HG02870 (cell line): ENCODE data around the gene CRYL1.

Experiments
- ATAC-seq: cut with Tn5 transposase; IDR thresholded peaks from one replicate; pipeline ENCODE4 v1.9.1; 2021; ENCODE audit warnings: mild to moderate bottlenecking, moderate library complexity; ENCODE audit not compliant: unreplicated experiment

Gene CRYL1

GRCh38 chr13:20428666-20429644, 96.7 kb downstream of the CRYL1 start:
- no peak for ATAC-seq

DNA sequence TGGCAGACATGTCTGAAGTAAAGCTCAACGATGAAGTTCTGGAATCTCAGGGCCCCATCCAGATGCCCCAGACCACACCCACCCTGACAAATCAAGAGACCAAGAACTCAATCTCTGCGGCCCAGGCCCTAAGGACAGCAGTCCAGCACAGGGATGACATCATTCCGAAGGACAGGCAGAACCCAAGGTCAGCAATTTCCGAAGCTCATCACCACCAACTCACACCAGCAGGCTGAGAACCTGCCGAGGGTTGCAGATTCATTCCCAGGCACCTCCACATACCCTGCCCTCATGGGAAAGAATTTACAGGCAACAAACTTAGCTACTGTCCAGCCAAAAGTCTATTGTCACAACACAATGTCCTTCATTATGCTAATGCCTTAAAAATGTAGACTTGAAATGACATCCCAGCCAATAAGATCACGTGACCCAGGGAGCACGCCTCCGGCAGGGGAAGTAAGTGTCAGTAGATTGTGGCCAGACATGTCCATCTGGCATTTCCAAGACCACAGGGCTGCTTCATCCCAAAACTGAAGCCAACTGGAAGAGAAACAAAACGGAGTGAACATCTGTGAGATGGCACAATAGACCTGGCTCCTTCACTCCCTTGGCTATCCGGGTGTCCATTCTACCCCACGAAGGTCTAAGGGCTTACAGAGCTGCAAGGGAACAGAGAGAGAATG, 98.8 kb downstream of the CRYL1 start:
- ATAC-seq, result no peak

DNA sequence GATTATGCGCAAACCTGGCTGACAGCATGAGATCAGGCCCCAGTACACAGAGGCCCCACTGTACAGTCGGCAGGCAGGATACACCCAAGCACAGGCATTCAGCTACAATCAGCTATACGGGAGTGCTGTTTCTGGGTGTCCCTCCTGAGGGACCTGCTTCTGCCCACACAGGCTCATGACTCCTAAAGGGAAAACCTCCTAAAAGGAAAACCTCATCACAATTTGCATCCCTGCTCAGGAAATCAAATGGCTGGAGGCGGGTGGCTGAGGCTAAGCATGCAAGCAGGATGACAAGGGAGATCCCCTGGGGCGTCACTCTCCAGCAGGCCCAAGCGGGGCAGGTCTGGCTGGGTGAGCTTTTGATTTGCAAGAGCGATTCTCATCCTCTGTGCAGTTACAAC, 99.8 kb downstream of the CRYL1 start:
- peak; percentile 71 for ATAC-seq

- no peak for ATAC-seq
Observed at GRCh38 chr13:20424949-20425348, 100.7 kb downstream of the CRYL1 start.

GRCh38 chr13:20424559-20424852, 101.2 kb downstream of the CRYL1 start:
- no peak for ATAC-seq

- no peak for ATAC-seq
Observed at GRCh38 chr13:20422362-20422761, 103.3 kb downstream of the CRYL1 start.

GRCh38 chr13:20420938-20421337, 104.7 kb downstream of the CRYL1 start:
- no peak for ATAC-seq

DNA sequence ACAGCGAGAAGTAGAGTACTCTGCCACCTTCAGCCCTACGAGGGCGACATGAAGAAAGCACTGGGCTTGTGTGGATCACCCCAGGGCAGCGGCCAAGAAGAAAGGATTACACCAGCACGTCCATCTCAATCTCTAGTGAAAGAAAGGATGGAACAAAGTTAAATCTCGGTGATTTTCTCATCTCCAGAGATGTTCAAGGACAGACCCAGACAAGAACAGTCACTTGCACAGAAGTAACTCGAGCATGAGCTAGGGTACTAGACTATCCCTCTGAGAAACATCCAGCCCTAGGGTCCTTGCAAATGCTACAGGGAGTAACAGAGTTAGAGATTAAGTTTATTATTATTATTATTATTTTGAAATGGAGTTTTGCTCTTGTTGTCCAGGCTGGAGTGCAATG, 106.7 kb downstream of the CRYL1 start:
- no peak for ATAC-seq

GRCh38 chr13:20416223-20416745, 109.4 kb downstream of the CRYL1 start:
- no peak for ATAC-seq

- no peak for ATAC-seq
Observed at GRCh38 chr13:20415694-20416107, 110.0 kb downstream of the CRYL1 start.

- ATAC-seq, result no peak
Observed at GRCh38 chr13:20415306-20415679, 110.4 kb downstream of the CRYL1 start.

DNA sequence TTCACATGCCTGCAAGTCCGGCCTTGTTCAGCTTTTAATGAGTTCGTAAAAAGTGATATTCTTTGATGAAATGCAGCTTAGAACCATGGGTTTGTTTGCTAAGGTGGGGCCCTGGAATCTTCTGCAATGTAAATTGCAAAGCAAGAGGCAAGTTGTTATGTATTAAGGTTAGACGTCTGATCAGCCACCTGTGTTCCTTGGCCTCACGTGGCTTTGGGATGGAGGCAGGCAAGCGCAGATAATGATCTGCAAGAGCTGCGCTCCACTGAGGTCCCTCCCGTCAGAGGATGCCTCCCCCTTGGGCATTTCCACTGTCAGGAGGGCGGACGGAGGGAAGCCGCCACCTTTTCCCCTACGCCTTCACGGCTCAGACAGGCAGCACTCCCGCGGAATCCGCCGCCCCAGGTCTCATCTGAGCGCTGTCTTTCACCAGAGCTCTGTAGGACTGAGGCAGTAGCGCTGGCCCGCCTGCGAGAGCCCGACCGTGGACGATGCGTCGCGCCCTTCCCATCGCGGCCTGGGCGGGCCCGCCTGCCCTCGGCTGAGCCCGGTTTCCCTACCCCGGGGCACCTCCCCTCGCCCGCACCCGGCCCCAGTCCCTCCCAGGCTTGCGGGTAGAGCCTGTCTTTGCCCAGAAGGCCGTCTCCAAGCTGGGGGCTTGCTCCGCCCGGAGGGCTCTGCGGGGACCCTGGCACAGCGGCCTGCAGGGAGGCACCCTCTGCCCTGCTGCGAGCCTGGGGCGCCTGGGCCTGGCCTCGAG, 110.9 kb downstream of the CRYL1 start:
- no peak for ATAC-seq

DNA sequence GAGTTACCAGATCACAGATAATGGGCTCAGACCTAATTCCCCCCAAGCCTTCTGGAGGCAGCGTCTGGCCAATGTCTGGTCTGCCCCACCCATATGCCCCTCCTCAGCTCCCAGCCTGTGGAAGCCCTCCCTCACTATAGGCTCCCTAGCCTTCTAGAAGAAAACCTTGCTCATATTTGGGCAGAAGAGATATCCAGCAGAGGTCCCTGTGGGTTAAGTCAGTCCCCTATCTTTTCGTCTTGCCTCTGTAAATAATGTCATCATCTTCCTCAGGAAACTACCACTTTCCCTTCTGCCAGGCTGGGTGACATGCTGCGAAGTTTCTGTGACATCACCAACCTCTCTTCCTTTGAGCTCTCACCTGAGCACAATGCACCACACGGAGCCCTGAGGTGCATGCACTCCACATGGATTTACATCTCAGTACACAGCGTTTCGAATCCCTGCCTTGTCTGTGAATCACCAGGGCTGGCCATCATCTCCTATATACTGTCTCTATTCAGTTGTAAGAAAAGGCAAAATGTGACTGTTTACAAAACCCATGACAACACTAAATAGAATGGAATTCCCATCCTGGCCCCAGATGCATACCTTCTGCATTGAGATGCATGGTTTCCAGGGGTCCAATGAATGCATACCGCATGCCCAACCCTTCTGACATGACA, 112.8 kb downstream of the CRYL1 start:
- ATAC-seq, result no peak

- ATAC-seq, result peak; percentile 99
Observed at GRCh38 chr13:20411638-20412342, 113.9 kb downstream of the CRYL1 start.

DNA sequence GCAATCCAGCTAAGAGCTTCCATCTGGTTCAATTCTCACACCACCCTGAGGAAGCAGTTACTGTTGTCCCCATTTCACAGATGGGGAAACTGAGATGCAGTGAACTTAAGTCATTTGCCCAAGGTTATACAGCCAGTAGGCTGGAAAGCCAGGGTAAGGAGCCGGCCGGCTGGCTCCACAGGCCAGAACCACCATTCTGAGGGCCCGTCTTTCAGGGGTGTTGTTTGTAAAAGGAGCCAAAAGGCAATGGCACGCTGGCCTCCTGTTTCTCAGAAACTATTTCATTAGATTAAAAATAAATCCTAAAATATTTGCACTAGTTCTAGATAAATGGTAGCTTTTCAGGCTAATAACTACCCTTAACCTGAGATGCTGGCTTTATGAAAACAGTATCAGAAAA, 114.9 kb downstream of the CRYL1 start:
- no peak for ATAC-seq

DNA sequence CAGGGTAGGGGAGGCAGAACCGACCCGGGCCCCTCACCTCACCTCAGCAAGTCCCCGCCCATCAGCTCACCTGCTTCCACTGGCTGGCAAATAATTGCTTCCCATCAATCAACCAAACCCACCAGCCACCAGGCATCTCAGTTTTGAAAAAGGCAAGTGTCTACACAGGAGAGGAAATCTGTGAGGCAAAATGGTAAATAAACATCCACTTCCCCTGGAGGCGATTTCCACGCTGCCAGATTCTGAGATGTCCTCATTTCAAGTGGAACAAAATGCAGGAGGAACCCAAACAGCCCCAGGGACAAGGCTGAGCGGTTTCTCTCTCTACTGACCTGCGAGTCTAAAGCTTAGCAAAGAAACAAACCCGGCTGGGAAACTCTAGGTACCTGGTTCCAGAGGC, 117.5 kb downstream of the CRYL1 start:
- no peak for ATAC-seq

DNA sequence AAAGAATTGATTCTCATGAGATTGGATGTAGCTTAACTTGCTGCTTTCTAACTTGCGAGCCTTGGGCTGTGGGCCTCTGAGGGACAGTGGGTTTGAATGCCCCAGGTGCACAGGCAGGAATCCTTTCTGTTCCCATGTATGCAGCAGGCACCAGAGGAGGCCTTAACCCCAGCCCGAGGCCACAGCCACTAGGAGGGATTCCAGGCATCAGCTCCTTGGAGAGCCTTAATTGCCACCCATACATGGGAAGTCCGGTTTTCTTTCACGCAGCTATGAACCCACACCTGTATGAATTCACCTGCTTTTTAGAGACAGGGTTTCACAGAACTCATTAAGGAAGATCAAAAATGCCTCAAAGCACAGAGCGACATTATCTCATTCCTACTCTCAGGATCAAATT, 117.9 kb downstream of the CRYL1 start:
- ATAC-seq, result no peak

DNA sequence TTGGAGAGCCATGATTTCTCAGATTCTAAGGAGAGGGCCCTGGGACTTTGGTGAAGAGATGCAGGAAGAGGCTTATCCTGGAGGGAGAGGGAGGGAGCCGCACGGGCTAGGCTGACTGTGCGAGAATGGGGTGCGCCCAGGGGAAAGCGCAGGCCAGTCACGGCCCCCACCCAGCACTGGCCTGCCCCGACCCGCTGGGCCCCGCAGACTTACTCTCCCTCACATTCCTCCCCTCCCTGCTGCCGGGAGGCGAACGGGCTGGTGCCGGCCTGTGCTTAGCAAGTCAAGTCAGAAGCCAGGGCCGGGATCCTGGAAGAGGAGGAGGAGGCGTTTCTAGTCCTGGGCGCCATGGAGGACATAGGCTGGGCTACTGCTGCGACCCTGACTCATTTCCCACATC, 120.0 kb downstream of the CRYL1 start:
- no peak for ATAC-seq

DNA sequence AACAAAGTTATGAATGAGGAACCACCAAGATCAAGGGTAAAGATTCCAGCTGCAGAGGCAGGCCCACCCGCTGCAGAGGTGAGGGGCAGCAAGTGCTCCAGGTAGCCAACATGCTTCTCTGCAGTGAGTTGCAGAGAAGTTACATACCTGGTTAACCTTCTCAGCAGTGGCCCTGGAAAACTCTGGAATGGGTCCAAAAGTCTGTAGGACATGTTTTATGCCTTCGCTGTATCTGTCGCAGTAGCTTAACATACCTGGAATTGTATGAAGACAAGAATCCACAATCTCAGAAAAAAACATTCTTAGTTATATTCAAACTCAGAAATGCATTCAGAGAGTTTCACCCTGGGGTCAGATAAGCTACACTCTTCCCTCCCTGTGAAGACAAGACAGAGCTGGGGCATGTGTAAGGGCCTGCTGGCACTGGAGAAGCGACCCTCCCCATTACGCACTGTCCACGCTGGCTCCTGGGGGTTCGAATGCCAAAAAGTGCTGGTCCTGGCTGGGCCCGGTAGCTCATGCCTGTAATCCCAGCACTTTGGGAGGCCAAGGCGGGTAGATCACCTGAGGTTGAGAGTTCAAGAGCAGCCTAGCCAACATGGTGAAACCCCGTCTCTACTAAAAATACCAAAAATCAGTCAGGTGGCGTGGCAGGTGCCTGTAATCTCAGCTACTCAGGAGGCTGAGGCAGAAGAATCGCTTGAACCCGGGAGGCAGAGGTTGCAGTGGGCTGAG, 121.0 kb downstream of the CRYL1 start:
- no peak for ATAC-seq

GRCh38 chr13:20403826-20404225, 121.8 kb downstream of the CRYL1 start:
- ATAC-seq, result no peak
